ENCODE measurements around the gene RAB3D.

DNA sequence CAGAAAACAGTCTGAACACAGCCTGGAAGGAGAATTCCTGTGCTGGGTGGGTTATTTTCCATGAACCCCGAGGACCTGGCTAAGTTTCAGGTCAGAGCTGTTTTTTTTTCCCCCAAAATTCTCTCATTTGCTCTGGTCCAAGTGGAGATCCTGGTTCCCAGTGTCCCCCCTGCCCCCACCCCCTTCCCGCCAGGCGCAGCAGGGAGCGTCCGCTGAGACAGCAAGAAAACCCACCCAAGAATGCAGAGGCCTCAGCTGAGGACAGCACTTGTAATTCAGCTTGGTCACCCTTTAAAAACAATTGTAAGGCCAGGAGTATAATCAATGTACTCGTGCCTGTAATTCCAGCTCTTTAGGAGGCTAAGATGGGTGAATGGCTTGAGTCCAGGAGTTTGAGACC lies 54.9 kb downstream of the RAB3D start:
- no peak for TF ChIP-seq CTCF (IDR thresholded peaks at IDR 0.05; ENCODE audit: insufficient read depth, low read length)
- TF ChIP-seq, protein P1, sequence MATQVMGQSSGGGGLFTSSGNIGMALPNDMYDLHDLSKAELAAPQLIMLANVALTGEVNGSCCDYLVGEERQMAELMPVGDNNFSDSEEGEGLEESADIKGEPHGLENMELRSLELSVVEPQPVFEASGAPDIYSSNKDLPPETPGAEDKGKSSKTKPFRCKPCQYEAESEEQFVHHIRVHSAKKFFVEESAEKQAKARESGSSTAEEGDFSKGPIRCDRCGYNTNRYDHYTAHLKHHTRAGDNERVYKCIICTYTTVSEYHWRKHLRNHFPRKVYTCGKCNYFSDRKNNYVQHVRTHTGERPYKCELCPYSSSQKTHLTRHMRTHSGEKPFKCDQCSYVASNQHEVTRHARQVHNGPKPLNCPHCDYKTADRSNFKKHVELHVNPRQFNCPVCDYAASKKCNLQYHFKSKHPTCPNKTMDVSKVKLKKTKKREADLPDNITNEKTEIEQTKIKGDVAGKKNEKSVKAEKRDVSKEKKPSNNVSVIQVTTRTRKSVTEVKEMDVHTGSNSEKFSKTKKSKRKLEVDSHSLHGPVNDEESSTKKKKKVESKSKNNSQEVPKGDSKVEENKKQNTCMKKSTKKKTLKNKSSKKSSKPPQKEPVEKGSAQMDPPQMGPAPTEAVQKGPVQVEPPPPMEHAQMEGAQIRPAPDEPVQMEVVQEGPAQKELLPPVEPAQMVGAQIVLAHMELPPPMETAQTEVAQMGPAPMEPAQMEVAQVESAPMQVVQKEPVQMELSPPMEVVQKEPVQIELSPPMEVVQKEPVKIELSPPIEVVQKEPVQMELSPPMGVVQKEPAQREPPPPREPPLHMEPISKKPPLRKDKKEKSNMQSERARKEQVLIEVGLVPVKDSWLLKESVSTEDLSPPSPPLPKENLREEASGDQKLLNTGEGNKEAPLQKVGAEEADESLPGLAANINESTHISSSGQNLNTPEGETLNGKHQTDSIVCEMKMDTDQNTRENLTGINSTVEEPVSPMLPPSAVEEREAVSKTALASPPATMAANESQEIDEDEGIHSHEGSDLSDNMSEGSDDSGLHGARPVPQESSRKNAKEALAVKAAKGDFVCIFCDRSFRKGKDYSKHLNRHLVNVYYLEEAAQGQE (IDR thresholded peaks at IDR 0.05; ENCODE audit: insufficient replicate concordance, low read depth), result no peak
- no peak for TF ChIP-seq POLR2AphosphoS5 (IDR thresholded peaks at IDR 0.05; ENCODE audit: low read depth)

Data from HL-60 (cell line).